Psoas muscle (tissue), 8 donors: ENCODE results near the gene TSKU. TPM values are rescaled to one million over a fixed set of nuclear protein-coding genes. Genes with fewer than 3 reads are reported as not detected.

ENCODE experiments used
- ATAC-seq, 4 donors: fragments of 200-7000 bp; cut with Tn5 transposase; one replicate each; pipeline ENCODE4 v1.9.1; 2020; ENCODE audit warnings: moderate library complexity in 3 of 4, mild to moderate bottlenecking in 2 of 4
- DNase-seq, 2 donors: peaks; one replicate each; pipeline ENCODE4 v3.0.0-alpha.2; 2020
- H3K27ac ChIP-seq: fragments of 200-600 bp; one replicate; pipeline ENCODE4 v1.8.0; 2022
- H3K27me3 ChIP-seq, 3 donors: fragments of 200-600 bp in 1 of 3; one replicate each; pipeline versions ENCODE4 v1.6.1 to v1.8.0; 2013 to 2022; ENCODE audit warnings: low read length in 2 of 3, mild to moderate bottlenecking in 2 of 3, moderate library complexity in 1 of 3; ENCODE audit not compliant: insufficient read depth in 3 of 3
- H3K36me3 ChIP-seq, 2 donors: fragments of 200-600 bp in 1 of 2; one replicate each; pipeline versions ENCODE4 v1.6.1 to v1.8.0; 2013 to 2022; ENCODE audit warnings: low read depth in 1 of 2, mild to moderate bottlenecking in 1 of 2, moderate library complexity in 1 of 2; ENCODE audit not compliant: insufficient read depth in 1 of 2
- H3K4me1 ChIP-seq: fragments of 200-600 bp; one replicate; pipeline ENCODE4 v1.8.0; 2022
- H3K4me3 ChIP-seq: fragments of 200-600 bp; one replicate; pipeline ENCODE4 v1.8.0; 2022; ENCODE audit warnings: mild to moderate bottlenecking
- H3K9me3 ChIP-seq: fragments of 200-600 bp; one replicate; pipeline ENCODE4 v1.8.0; 2022
- WGBS, 3 donors: extraction: QIAGEN DNeasy Blood & Tissue Kit; methylation state at CpG; one replicate each; pipeline versions ENCODE4 v1.1.6 to v1.1.7; 2013; 5-methylcytosine and 5-hydroxymethylcytosine counted together
- intact Hi-C, 2 donors: fragments of 100-400 bp; cut with DNase I; formaldehyde crosslinking; loops; one replicate each; pipeline versions ENCODE4 v1.11.0 to v1.14.2; 2022
- polyA plus RNA-seq, 3 donors: library from polyadenylated mRNA; stranded (reverse); fragments of 200-250 nt; gene quantifications; one replicate each; pipeline ENCODE4 v1.2.3, GENCODE V29; 2013
- total RNA-seq, 4 donors: library from RNA; stranded (reverse); fragmentation: NEBNext Ultra II Directional in 2 of 4; extraction: Animal tissue kit (Norgen Biotek cat#: 25700) in 2 of 4; gene quantifications; one replicate each; pipeline versions ENCODE4 v1.2.1 to v1.2.4, GENCODE V29; 2021 to 2023
- TF ChIP-seq, protein P1 (sequence below): fragments of 200-600 bp; IDR thresholded peaks from one replicate; pipeline ENCODE4 v1.8.0; 2022; ENCODE audit warnings: antibody characterized with exemption
- donor health status: healthy with polysubstance abuse.
- donor health status: DM: no; HTN: no; CAD: no; lungs with moderate emphysema.
- donor health status: Bipolar disorder and iron deficiency.
- donor health status: healthy.
- donor health status: DM: yes; HTN: yes; CAD: no.
- donor health status: DM: no; HTN: no; CAD: no.
- donor health status: DM: no; HTN: no; CAD: no.
- donor health status: DM: yes; HTN: yes; CAD: no.

The TSKU gene
- total and polyA plus RNA-seq, 7 donors: 3.1 to 11.4 (median 4.0) TPM

DNA sequence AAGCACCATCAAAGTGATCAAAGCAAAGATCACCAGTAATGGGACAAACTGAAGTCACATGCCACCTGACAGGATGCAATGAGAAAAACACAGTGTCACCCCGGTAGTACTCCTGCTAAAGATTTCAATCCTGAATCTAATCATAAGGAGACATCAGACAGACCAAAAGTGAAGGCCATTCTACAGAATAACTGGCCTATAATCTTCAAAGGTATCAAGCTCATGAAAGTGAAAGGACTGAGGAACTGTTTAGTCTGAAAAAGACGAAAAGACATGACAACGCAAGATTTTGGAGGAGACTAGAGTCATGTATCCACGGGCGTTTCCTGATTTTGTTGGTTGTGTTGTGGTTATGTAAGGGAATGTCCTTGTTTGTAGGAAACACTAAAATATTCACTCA is 42.4 kb upstream of the TSKU start:
- no peaks in the 10 kb centered on the region for H3K36me3 ChIP-seq
- no peak overlapping the region for H3K27ac ChIP-seq
- intact Hi-C loops: no loop called here
- H3K9me3 ChIP-seq: no peaks in the 10 kb centered on the region
- H3K4me3 ChIP-seq: no peak overlapping the region
- TF ChIP-seq, protein P1, sequence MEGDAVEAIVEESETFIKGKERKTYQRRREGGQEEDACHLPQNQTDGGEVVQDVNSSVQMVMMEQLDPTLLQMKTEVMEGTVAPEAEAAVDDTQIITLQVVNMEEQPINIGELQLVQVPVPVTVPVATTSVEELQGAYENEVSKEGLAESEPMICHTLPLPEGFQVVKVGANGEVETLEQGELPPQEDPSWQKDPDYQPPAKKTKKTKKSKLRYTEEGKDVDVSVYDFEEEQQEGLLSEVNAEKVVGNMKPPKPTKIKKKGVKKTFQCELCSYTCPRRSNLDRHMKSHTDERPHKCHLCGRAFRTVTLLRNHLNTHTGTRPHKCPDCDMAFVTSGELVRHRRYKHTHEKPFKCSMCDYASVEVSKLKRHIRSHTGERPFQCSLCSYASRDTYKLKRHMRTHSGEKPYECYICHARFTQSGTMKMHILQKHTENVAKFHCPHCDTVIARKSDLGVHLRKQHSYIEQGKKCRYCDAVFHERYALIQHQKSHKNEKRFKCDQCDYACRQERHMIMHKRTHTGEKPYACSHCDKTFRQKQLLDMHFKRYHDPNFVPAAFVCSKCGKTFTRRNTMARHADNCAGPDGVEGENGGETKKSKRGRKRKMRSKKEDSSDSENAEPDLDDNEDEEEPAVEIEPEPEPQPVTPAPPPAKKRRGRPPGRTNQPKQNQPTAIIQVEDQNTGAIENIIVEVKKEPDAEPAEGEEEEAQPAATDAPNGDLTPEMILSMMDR: no peak
- 74 to 79% (median 77%) methylated on average over 5 of the region's 5 CpGs for WGBS, 3 donors
- H3K4me1 ChIP-seq: no peaks in the 10 kb centered on the region
- ATAC-seq: no peak
- no peak for DNase-seq
- H3K27me3 ChIP-seq: no peaks in the 10 kb centered on the region

DNA sequence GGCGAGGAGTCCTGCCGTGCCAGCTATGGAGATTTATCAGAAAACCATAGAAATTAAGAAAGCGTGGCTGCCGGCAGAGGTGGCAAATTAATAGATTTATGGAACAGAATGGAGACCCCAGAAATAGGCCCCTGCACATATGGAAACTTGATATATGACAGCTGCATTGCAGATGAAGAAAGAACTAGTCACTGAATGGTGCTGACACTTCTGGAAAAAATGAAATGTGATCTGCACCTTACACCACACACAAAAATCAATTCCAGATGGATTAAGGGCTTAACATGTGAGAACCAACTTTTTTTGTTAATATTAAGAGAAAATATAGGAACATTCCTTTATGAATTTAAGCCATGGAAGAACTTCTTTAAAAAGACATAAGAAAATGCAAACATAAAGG is 40.3 kb upstream of the TSKU start:
- Histone ChIP-seq H3K36me3 (no peaks in the 10 kb centered on the region), H3K4me1 (no peaks in the 10 kb centered on the region), H3K4me3 (no peak overlapping the region), H3K27ac (no peak overlapping the region), H3K27me3 (no peaks in the 10 kb centered on the region), H3K9me3 (no peaks in the 10 kb centered on the region)
- 54 to 60% (median 54%) methylated on average over 4 of the region's 4 CpGs for WGBS, 3 donors
- ATAC-seq: peak in 1 of 4 donors; percentile 40
- intact Hi-C loops: no loop called here
- TF ChIP-seq, protein P1: no peak
- DNase-seq: no peak

DNA sequence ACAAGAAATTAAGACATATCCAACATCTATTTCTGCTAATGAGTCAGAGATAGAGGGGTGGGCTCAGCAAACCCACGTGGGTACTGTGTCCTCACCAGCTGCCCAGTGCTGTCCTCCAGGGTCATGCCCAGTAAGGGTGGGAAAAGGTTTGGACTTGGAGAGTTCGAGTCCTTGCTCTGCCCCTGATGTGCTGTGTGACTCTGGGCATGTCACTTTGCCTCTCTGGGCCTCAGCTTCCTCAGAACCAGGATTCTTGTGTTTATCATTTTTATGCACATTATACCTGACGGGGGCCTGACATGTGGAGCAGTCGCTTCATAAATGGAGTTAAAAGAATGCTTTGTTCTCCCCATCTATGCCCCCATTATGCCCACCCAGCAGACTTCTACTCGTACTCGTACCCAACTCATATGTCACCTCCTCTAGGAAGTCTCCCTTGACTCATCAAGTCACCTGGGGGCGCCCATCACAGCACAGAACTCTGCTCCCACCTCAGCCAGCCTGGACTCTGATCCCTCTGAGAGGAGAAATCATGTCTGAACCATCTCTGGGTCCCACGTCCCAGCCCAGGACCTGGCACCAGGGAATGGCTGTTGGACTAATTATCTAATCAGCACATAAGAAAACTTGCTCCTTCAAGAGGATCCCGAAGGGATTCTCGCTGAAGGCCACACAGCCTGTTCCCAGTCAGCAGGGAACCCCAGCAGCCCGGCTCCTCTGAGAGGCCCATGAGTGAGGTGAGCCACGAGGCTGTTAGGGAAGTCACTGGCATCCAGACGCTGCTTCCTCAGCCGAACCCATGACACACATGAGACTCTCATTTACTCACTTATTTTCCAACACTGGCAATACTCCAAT is 38.7 kb upstream of the TSKU start:
- DNase-seq (peak; percentile 36 to 60), ATAC-seq (no peak)
- TF ChIP-seq, protein P1: no peak
- H3K4me1 ChIP-seq: no peaks in the 10 kb centered on the region
- no peaks in the 10 kb centered on the region for H3K27me3 ChIP-seq
- intact Hi-C loops: no loop called here
- no peak overlapping the region for H3K27ac ChIP-seq
- no peak overlapping the region for H3K4me3 ChIP-seq
- 74 to 75% (median 75%) methylated on average over 14 of the region's 14 CpGs for WGBS, 3 donors
- no peaks in the 10 kb centered on the region for H3K36me3 ChIP-seq
- no peaks in the 10 kb centered on the region for H3K9me3 ChIP-seq

DNA sequence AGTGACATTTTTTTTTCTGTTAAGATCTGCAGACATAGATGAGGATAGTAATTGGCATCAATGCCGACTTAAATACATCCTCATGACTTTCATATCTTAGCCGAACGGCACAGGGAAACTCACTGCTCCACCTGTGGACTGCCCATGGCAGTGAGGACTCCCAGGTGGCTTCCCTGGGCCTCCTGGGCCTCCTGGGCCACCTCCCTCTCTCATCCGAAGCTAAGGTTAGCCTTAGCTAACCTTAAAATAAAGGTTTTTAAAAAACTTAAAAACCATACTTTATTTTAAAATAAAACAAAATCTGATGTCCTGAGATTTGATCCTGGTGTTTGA is 38.1 kb upstream of the TSKU start:
- H3K36me3 ChIP-seq: no peaks in the 10 kb centered on the region
- DNase-seq: no peak
- H3K4me1 ChIP-seq: no peaks in the 10 kb centered on the region
- no peak overlapping the region for H3K27ac ChIP-seq
- ATAC-seq: no peak
- intact Hi-C loops: no loop called here
- 60 to 73% (median 63%) methylated on average over 4 of the region's 4 CpGs for WGBS, 3 donors
- TF ChIP-seq, protein P1: no peak
- no peak overlapping the region for H3K4me3 ChIP-seq
- no peaks in the 10 kb centered on the region for H3K27me3 ChIP-seq
- no peaks in the 10 kb centered on the region for H3K9me3 ChIP-seq
